ENCODE results near the gene IFTAP.

DNA sequence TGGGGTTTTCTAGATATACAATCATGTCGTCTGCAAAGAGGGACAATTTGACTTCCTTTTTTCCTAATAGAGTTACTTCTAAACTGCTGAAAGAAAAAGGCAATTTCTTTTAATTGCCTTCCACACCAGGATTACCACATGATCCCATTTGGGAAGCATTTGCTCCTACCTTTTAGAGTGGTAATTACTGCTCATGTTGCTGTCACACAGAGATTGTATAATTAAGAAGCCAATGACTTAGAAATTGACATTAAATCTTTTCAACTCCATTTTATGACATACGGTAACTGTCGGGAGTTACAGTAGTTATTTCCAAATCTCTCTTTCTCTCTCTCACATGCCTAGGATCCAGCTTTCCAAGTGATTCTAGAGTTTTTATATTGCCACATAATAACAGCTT is 21.5 kb downstream of the IFTAP start:
- TF ChIP-seq CTCF (IDR thresholded peaks at IDR 0.05) (no peak), POLR2AphosphoS5 (IDR thresholded peaks at IDR 0.05) (no peak), POLR2A (IDR thresholded peaks at IDR 0.05) (no peak)
